Muscle of leg (tissue), 11 donors: Measurements from ENCODE around the gene LTBP1. TPM values are rescaled to one million over a fixed set of nuclear protein-coding genes. Genes with fewer than 3 reads are reported as not detected.

ENCODE experiments used
- DNase-seq: peaks from one replicate; pipeline ENCODE4 v3.0.0; 2013
- H3K27ac ChIP-seq: one replicate; pipeline ENCODE4 v1.5.1; 2013; ENCODE audit warnings: mild to moderate bottlenecking, low read length, control low read depth
- H3K27me3 ChIP-seq: one replicate; pipeline ENCODE4 v1.6.1; 2013; ENCODE audit warnings: low read length; ENCODE audit not compliant: control insufficient read depth, insufficient read depth
- H3K36me3 ChIP-seq: one replicate; pipeline ENCODE4 v1.6.1; 2013; ENCODE audit warnings: low read length; ENCODE audit not compliant: control insufficient read depth, insufficient read depth
- H3K4me1 ChIP-seq: one replicate; pipeline ENCODE4 v1.6.1; 2013; ENCODE audit warnings: low read length; ENCODE audit not compliant: control insufficient read depth, insufficient read depth
- H3K4me3 ChIP-seq: one replicate; pipeline ENCODE4 v1.5.1; 2013; ENCODE audit warnings: low read length, control low read depth
- H3K9me3 ChIP-seq: replicated peaks from 2 replicates; pipeline ENCODE4 v1.6.1; 2013; ENCODE audit warnings: low read depth, low read length; ENCODE audit not compliant: control insufficient read depth
- WGBS: methylation state at CpG from one replicate; pipeline ENCODE4 v1.1.5; 2013; ENCODE audit warnings: missing lambda C conversion rate; ENCODE audit not compliant: insufficient coverage; 5-methylcytosine and 5-hydroxymethylcytosine counted together
- polyA plus RNA-seq, 8 donors: library from polyadenylated mRNA; unstranded; fragments of 120-200 nt; gene quantifications; one replicate each; pipeline versions ENCODE4 v1.2.1 to v1.2.3, GENCODE V29; 2013; ENCODE audit warnings: inconsistent platforms in 1 of 8, low replicate concordance in 1 of 8; ENCODE audit not compliant: insufficient read length in 8 of 8, insufficient read depth in 1 of 8
- total RNA-seq: library from RNA; stranded (reverse); fragments of 120-200 nt; gene quantifications from one replicate; pipeline ENCODE4 v1.2.4, GENCODE V29; 2013

The LTBP1 gene
- total and polyA plus RNA-seq, 9 donors: 37.5 to 87.3 (median 57.9) TPM

- Histone ChIP-seq H3K9me3 (no peaks in the 10 kb centered on the region), H3K4me1 (peaks cover 7% of the 10 kb centered on the region), H3K27me3 (no peaks in the 10 kb centered on the region), H3K4me3 (no peak overlapping the region), H3K27ac (no peak overlapping the region), H3K36me3 (no peaks in the 10 kb centered on the region)
- DNase-seq: no peak
- WGBS: 86% methylated on average over 2 of the region's 2 CpGs
These were observed 58.3 kb downstream of the LTBP1 start for GRCh38 chr2:33005057-33005456.

- Histone ChIP-seq H3K4me3 (no peak overlapping the region), H3K9me3 (no peaks in the 10 kb centered on the region), H3K4me1 (peaks cover 7% of the 10 kb centered on the region), H3K27ac (no peak overlapping the region), H3K36me3 (no peaks in the 10 kb centered on the region), H3K27me3 (no peaks in the 10 kb centered on the region)
- DNase-seq: no peak
- 81% methylated on average over 1 of the region's 1 CpG for WGBS
These were observed 62.0 kb downstream of the LTBP1 start for GRCh38 chr2:33008716-33009115.

GRCh38 chr2:33009249-33009648 is 62.5 kb downstream of the LTBP1 start:
- no peaks in the 10 kb centered on the region for H3K27me3 ChIP-seq
- no peaks in the 10 kb centered on the region for H3K36me3 ChIP-seq
- H3K4me1 ChIP-seq: peaks cover 7% of the 10 kb centered on the region
- 94% methylated on average over 2 of the region's 3 CpGs for WGBS
- no peak for DNase-seq
- H3K4me3 ChIP-seq: no peak overlapping the region
- no peak overlapping the region for H3K27ac ChIP-seq
- H3K9me3 ChIP-seq: no peaks in the 10 kb centered on the region

- H3K27ac ChIP-seq: no peak overlapping the region
- peaks cover 9% of the 10 kb centered on the region for H3K4me1 ChIP-seq
- no peak for DNase-seq
- no peaks in the 10 kb centered on the region for H3K36me3 ChIP-seq
- H3K27me3 ChIP-seq: no peaks in the 10 kb centered on the region
- WGBS: 66% methylated on average over 2 of the region's 2 CpGs
- H3K9me3 ChIP-seq: no peaks in the 10 kb centered on the region
- H3K4me3 ChIP-seq: no peak overlapping the region
These were observed 64.6 kb downstream of the LTBP1 start for GRCh38 chr2:33011373-33011772.

GRCh38 chr2:33011941-33012340 is 65.2 kb downstream of the LTBP1 start:
- no CpG with 5 or more reads among the region's 3 CpGs for WGBS
- H3K4me1 ChIP-seq: peaks cover 6% of the 10 kb centered on the region

GRCh38 chr2:33013684-33014110 is 66.9 kb downstream of the LTBP1 start:
- Histone ChIP-seq H3K4me1 (peaks cover 8% of the 10 kb centered on the region), H3K9me3 (no peaks in the 10 kb centered on the region), H3K27me3 (no peaks in the 10 kb centered on the region), H3K27ac (no peak overlapping the region), H3K36me3 (no peaks in the 10 kb centered on the region), H3K4me3 (no peak overlapping the region)
- WGBS: no CpG with 5 or more reads among the region's 3 CpGs
- DNase-seq: no peak

More at GRCh38 chr2:33011941-33012340, 65.2 kb downstream of the LTBP1 start:
- Histone ChIP-seq H3K9me3 (no peaks in the 10 kb centered on the region), H3K27me3 (no peaks in the 10 kb centered on the region), H3K4me3 (no peak overlapping the region), H3K27ac (no peak overlapping the region), H3K36me3 (no peaks in the 10 kb centered on the region)
- no peak for DNase-seq

- Histone ChIP-seq H3K36me3 (no peaks in the 10 kb centered on the region), H3K4me1 (peaks cover 5% of the 10 kb centered on the region), H3K4me3 (no peak overlapping the region), H3K9me3 (no peaks in the 10 kb centered on the region), H3K27ac (peak overlapping the region; percentile 31), H3K27me3 (no peaks in the 10 kb centered on the region)
- WGBS: no CpG with 5 or more reads among the region's 2 CpGs
- DNase-seq: peak; percentile 52
These were observed 67.5 kb downstream of the LTBP1 start for GRCh38 chr2:33014268-33014667.

- Histone ChIP-seq H3K9me3 (no peaks in the 10 kb centered on the region), H3K36me3 (no peaks in the 10 kb centered on the region), H3K27ac (no peak overlapping the region), H3K4me1 (peaks cover 5% of the 10 kb centered on the region), H3K4me3 (no peak overlapping the region), H3K27me3 (no peaks in the 10 kb centered on the region)
- WGBS: 60% methylated on average over 2 of the region's 4 CpGs
- DNase-seq: no peak
These were observed 68.8 kb downstream of the LTBP1 start for GRCh38 chr2:33015421-33016142.

GRCh38 chr2:33018271-33018670 is 71.5 kb downstream of the LTBP1 start:
- Histone ChIP-seq H3K27me3 (no peaks in the 10 kb centered on the region), H3K36me3 (no peaks in the 10 kb centered on the region), H3K4me3 (no peak overlapping the region), H3K9me3 (no peaks in the 10 kb centered on the region), H3K27ac (no peak overlapping the region), H3K4me1 (peaks cover 5% of the 10 kb centered on the region)
- no peak for DNase-seq
- 80% methylated on average over 1 of the region's 2 CpGs for WGBS

- 88% methylated on average over 3 of the region's 7 CpGs for WGBS
- H3K27me3 ChIP-seq: no peaks in the 10 kb centered on the region
- H3K27ac ChIP-seq: no peak overlapping the region
- H3K36me3 ChIP-seq: no peaks in the 10 kb centered on the region
- peaks cover 4% of the 10 kb centered on the region for H3K9me3 ChIP-seq
- peaks cover 3% of the 10 kb centered on the region for H3K4me1 ChIP-seq
- H3K4me3 ChIP-seq: no peak overlapping the region
- no peak for DNase-seq
These were observed 73.0 kb downstream of the LTBP1 start for GRCh38 chr2:33019796-33020195.

- WGBS: 81% methylated on average over 5 of the region's 6 CpGs
- Histone ChIP-seq H3K4me3 (no peak overlapping the region), H3K36me3 (no peaks in the 10 kb centered on the region), H3K4me1 (peaks cover 3% of the 10 kb centered on the region), H3K9me3 (peaks cover 6% of the 10 kb centered on the region), H3K27me3 (no peaks in the 10 kb centered on the region), H3K27ac (no peak overlapping the region)
- no peak for DNase-seq
These were observed 74.1 kb downstream of the LTBP1 start for GRCh38 chr2:33020883-33021282.
